Activated CD4-positive, alpha-beta T cell treated with anti-CD3 and anti-CD28 coated beads for 36 hours (primary cell): Measurements from ENCODE around the gene TARM1. TPM values are rescaled to one million over a fixed set of nuclear protein-coding genes. Genes with fewer than 3 reads are reported as not detected.

Experiments
- ATAC-seq: fragments of 200-7000 bp; cut with Tn5 transposase; one replicate; pipeline ENCODE4 v1.10.0; 2021; ENCODE audit warnings: mild to moderate bottlenecking, moderate library complexity
- CTCF ChIA-PET: fragments of 350-600 bp; sonication (Branson Sonifier 250); formaldehyde crosslinking; loops from one replicate; lab custom pipeline; 2021; ENCODE audit warnings: antibody characterized with exemption; lab: Charles Lee
- POLR2A ChIA-PET: fragments of 350-600 bp; sonication (Branson Sonifier 250); formaldehyde crosslinking; loops from one replicate; lab custom pipeline; 2021; ENCODE audit warnings: antibody characterized with exemption, inconsistent platforms; lab: Charles Lee
- DNase-seq: peaks from one replicate; pipeline ENCODE4 v3.0.0-alpha.2; 2020
- H3K27ac Mint-ChIP-seq: one replicate; pipeline ENCODE4 v1.8.0; 2021; ENCODE audit warnings: mixed read lengths
- H3K27me3 Mint-ChIP-seq: one replicate; pipeline ENCODE4 v1.8.0; 2021; ENCODE audit warnings: mixed read lengths
- H3K36me3 Mint-ChIP-seq: one replicate; pipeline ENCODE4 v1.8.0; 2021; ENCODE audit warnings: low read depth, mixed read lengths
- H3K4me1 Mint-ChIP-seq: one replicate; pipeline ENCODE4 v1.8.0; 2021; ENCODE audit warnings: mixed read lengths
- H3K4me3 Mint-ChIP-seq: one replicate; pipeline ENCODE4 v1.8.0; 2021; ENCODE audit warnings: mild to moderate bottlenecking, moderate library complexity, mixed read lengths
- H3K9me3 Mint-ChIP-seq: one replicate; pipeline ENCODE4 v1.8.0; 2021; ENCODE audit warnings: low read depth, mixed read lengths
- intact Hi-C, 2 experiments: fragments of 100-400 bp; cut with DNase I in 1 of 2; cut with micrococcal nuclease in 1 of 2; formaldehyde crosslinking; loops; one replicate each; pipeline versions ENCODE4 v1.14.2 to v1.15.1; 2022 to 2024; cut with DNase I, micrococcal nuclease
- total RNA-seq, 2 experiments: library from RNA; stranded (reverse); gene quantifications; one replicate each; pipeline ENCODE4 v1.2.3, GENCODE V29; 2021

Gene TARM1
- total RNA-seq, result not detected

- DNase-seq (no peak), ATAC-seq (no peak)
- peaks cover 5% of the 10 kb centered on the region for H3K27me3 Mint-ChIP-seq
- no peaks in the 10 kb centered on the region for H3K4me1 Mint-ChIP-seq
- peaks cover 2% of the 10 kb centered on the region for H3K36me3 Mint-ChIP-seq
- intact Hi-C loops, result no loop called here
- no peak within 1 kb of the TSS for H3K4me3 Mint-ChIP-seq
- H3K27ac Mint-ChIP-seq, result no peak within 1 kb of the TSS
- CTCF ChIA-PET, result no interaction called here
- POLR2A ChIA-PET, result no interaction called here
- H3K9me3 Mint-ChIP-seq, result peaks cover 10% of the 10 kb centered on the region
These were observed at the start of gene TARM1 for GRCh38 chr19:54081032-54081431. TSS of gene TARM1 (minus strand) at chr19:54081365. CDS start at chr19:54081340, 25 bp downstream.

GRCh38 chr19:54129617-54129996 is 48.4 kb upstream of the TARM1 start:
- POLR2A ChIA-PET, result no interaction called here
- Mint-ChIP-seq H3K27ac (no peak overlapping the region), H3K9me3 (no peaks in the 10 kb centered on the region), H3K4me1 (peaks cover 5% of the 10 kb centered on the region), H3K4me3 (no peak overlapping the region), H3K36me3 (peaks cover 14% of the 10 kb centered on the region), H3K27me3 (no peaks in the 10 kb centered on the region)
- intact Hi-C loops, result no loop called here
- ATAC-seq, result no peak
- CTCF ChIA-PET, result no interaction called here
- no peak for DNase-seq

GRCh38 chr19:54128796-54129616 is 47.8 kb upstream of the TARM1 start:
- ATAC-seq (no peak), DNase-seq (no peak)
- no peaks in the 10 kb centered on the region for H3K9me3 Mint-ChIP-seq
- ChIA-PET POLR2A (no interaction called here), CTCF (no interaction called here)
- H3K36me3 Mint-ChIP-seq, result peaks cover 19% of the 10 kb centered on the region
- intact Hi-C loops, result no loop called here
- no peaks in the 10 kb centered on the region for H3K27me3 Mint-ChIP-seq
- no peaks in the 10 kb centered on the region for H3K4me1 Mint-ChIP-seq
- no peak overlapping the region for H3K4me3 Mint-ChIP-seq
- H3K27ac Mint-ChIP-seq, result no peak overlapping the region

- DNase-seq (no peak), ATAC-seq (no peak)
- H3K36me3 Mint-ChIP-seq, result peaks cover 20% of the 10 kb centered on the region
- no peaks in the 10 kb centered on the region for H3K9me3 Mint-ChIP-seq
- H3K4me3 Mint-ChIP-seq, result no peak overlapping the region
- no peak overlapping the region for H3K27ac Mint-ChIP-seq
- intact Hi-C loops, result no loop called here
- CTCF ChIA-PET, result no interaction called here
- no peaks in the 10 kb centered on the region for H3K27me3 Mint-ChIP-seq
- H3K4me1 Mint-ChIP-seq, result no peaks in the 10 kb centered on the region
- POLR2A ChIA-PET, result no interaction called here
These were observed 47.2 kb upstream of the TARM1 start for GRCh38 chr19:54128441-54128725.

GRCh38 chr19:54127688-54128440 is 46.7 kb upstream of the TARM1 start:
- ChIA-PET POLR2A (no interaction called here), CTCF (no interaction called here)
- DNase-seq (no peak), ATAC-seq (no peak)
- H3K4me1 Mint-ChIP-seq, result no peaks in the 10 kb centered on the region
- no peaks in the 10 kb centered on the region for H3K9me3 Mint-ChIP-seq
- no peak overlapping the region for H3K4me3 Mint-ChIP-seq
- peaks cover 22% of the 10 kb centered on the region for H3K36me3 Mint-ChIP-seq
- no peak overlapping the region for H3K27ac Mint-ChIP-seq
- intact Hi-C loops, result no loop called here
- H3K27me3 Mint-ChIP-seq, result no peaks in the 10 kb centered on the region

- DNase-seq, result no peak
- Mint-ChIP-seq H3K4me3 (no peak overlapping the region), H3K4me1 (no peaks in the 10 kb centered on the region), H3K9me3 (no peaks in the 10 kb centered on the region), H3K27ac (no peak overlapping the region), H3K27me3 (no peaks in the 10 kb centered on the region), H3K36me3 (peaks cover 37% of the 10 kb centered on the region)
- no peak for ATAC-seq
- ChIA-PET POLR2A (no interaction called here), CTCF (no interaction called here)
- intact Hi-C loops, result no loop called here
These were observed 44.5 kb upstream of the TARM1 start for GRCh38 chr19:54125713-54126112.

GRCh38 chr19:54124393-54124792 is 43.2 kb upstream of the TARM1 start:
- Mint-ChIP-seq H3K9me3 (no peaks in the 10 kb centered on the region), H3K27me3 (no peaks in the 10 kb centered on the region), H3K36me3 (peaks cover 45% of the 10 kb centered on the region), H3K4me1 (no peaks in the 10 kb centered on the region), H3K27ac (no peak overlapping the region), H3K4me3 (no peak overlapping the region)
- ATAC-seq, result no peak
- intact Hi-C loops, result no loop called here
- no peak for DNase-seq
- ChIA-PET CTCF (interaction anchor here (1.0 kb wide), 1 partner anchor 252 kb away, joined by 3 read pairs; no protein-coding TSS in a partner anchor), POLR2A (no interaction called here)

GRCh38 chr19:54123682-54124081 is 42.5 kb upstream of the TARM1 start:
- Mint-ChIP-seq H3K4me1 (no peaks in the 10 kb centered on the region), H3K27me3 (no peaks in the 10 kb centered on the region), H3K36me3 (peaks cover 48% of the 10 kb centered on the region), H3K27ac (no peak overlapping the region), H3K9me3 (no peaks in the 10 kb centered on the region), H3K4me3 (no peak overlapping the region)
- ChIA-PET POLR2A (interaction anchor here (0.8 kb wide), 1 partner anchor 13 kb away, joined by 3 read pairs; no protein-coding TSS in a partner anchor), CTCF (interaction anchor here (0.7 to 1.0 kb wide), 2 partner anchors 10 to 253 kb away, joined by 3 read pairs; no protein-coding TSS in a partner anchor)
- DNase-seq (no peak), ATAC-seq (no peak)
- intact Hi-C loops, result no loop called here

- H3K27me3 Mint-ChIP-seq, result no peaks in the 10 kb centered on the region
These were observed 40.1 kb upstream of the TARM1 start for GRCh38 chr19:54121259-54121658.

GRCh38 chr19:54115109-54116063 is 34.2 kb upstream of the TARM1 start, which contains the start of the genes PRPF31 and TFPT:
TSS of gene PRPF31 (plus strand) at chr19:54115754. CDS start at chr19:54118279, 2,525 bp downstream.
TSS of gene TFPT (minus strand) at chr19:54115657. CDS start at chr19:54115269, 388 bp downstream.
- H3K27ac Mint-ChIP-seq, result peak within 1 kb of the TSS; percentile 96

More at GRCh38 chr19:54121259-54121658, 40.1 kb upstream of the TARM1 start:
- Mint-ChIP-seq H3K27ac (no peak overlapping the region), H3K4me3 (no peak overlapping the region), H3K9me3 (no peaks in the 10 kb centered on the region), H3K36me3 (peaks cover 49% of the 10 kb centered on the region), H3K4me1 (peaks cover 14% of the 10 kb centered on the region)
- ChIA-PET CTCF (no interaction called here), POLR2A (no interaction called here)
- intact Hi-C loops, result no loop called here
- no peak for DNase-seq
- ATAC-seq, result no peak

More at GRCh38 chr19:54115109-54116063, 34.2 kb upstream of the TARM1 start, which contains the start of the genes PRPF31 and TFPT:
- peak within 1 kb of the TSS; percentile 83 for H3K4me3 Mint-ChIP-seq
- peaks cover 43% of the 10 kb centered on the region for H3K36me3 Mint-ChIP-seq
- DNase-seq, result peak; percentile 97
- intact Hi-C loops, result loop anchor here (1.0 to 5.0 kb wide), 12 partner anchors 13 to 1013 kb away; partner anchors contain the start of genes CNOT3 (in 2 of the 2), LENG1 (in 2 of the 2), NDUFA3 (in 2 of the 2) and LENG8 (in 1 of the 2)
- H3K9me3 Mint-ChIP-seq, result no peaks in the 10 kb centered on the region
- no peaks in the 10 kb centered on the region for H3K27me3 Mint-ChIP-seq
- ATAC-seq, result peak; percentile 94
- ChIA-PET POLR2A (interaction anchor here (0.7 to 3.5 kb wide), 8 partner anchors 12 to 348 kb away, joined by 3 to 32 read pairs (median 8); partner anchors contain the start of genes CNOT3, LENG9, MBOAT7 and NDUFA3), CTCF (interaction anchor here (1.0 to 1.4 kb wide), 4 partner anchors 13 to 74 kb away, joined by 3 to 4 read pairs (median 4); partner anchors contain the start of genes CNOT3, MBOAT7 and NDUFA3)
- H3K4me1 Mint-ChIP-seq, result peaks cover 25% of the 10 kb centered on the region
